Kasumi-1 (cell line): ENCODE results near the gene SLC25A42.
"Not testable (repeated sequence)": the region's sequence is repeated elsewhere in the genome, so short reads cannot be mapped to it uniquely, and the experiment has no call there.

Source experiments
- DNase-seq, 2 experiments: peaks; one replicate each; lab custom pipeline; 2025; lab: John Stamatoyannopoulos, UW

Gene SLC25A42

DNA sequence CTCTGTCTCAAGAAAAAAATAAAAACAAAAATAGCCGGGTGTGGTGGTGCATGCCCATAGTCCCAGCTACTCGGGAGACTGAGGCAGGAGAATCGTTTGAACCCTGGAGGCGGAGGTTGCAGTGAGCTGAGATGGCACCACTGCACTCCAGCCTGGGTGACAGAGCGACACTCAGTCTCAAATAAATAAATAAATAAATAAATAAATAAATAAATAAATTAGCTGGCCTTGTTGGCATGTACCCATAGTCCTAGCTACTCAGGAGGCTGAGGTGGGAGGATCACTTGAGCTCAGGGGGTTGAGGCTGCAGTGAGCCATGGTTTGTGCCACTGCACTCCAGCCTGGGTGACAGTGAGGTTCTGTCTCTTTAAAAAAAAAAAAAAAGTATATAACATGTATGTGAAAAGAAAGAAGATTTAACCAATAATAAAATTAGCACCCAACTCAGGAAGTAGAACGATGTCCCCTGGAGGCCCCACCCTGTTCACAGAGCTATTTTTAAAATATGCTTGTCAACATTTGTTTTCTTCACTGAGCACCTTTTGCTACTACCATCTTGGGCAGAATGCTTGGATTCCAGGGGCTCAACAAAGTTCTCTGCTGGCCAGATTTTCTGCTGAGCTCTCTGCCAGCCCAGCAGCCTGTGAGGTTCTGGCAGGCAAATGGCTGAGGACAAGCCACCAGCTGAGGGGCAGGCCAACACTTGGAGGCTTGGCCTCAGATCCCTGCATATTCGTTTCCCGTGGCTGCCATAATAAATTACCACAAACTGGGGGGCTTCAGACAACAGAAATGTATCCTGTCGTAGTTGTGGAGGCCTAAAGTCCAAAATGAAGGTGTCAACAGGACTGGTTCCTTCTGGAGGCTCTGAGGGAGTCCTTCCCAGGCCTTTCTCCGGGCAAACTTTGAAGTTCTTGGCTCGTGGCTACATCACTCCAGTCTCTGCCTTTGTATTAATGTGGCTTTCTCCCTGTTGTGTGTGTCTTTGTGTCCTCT lies 5.2 kb downstream of the SLC25A42 start:
- DNase-seq, result no peak

GRCh38 chr19:19071897-19072296 lies 8.1 kb downstream of the SLC25A42 start:
- no peak for DNase-seq

DNA sequence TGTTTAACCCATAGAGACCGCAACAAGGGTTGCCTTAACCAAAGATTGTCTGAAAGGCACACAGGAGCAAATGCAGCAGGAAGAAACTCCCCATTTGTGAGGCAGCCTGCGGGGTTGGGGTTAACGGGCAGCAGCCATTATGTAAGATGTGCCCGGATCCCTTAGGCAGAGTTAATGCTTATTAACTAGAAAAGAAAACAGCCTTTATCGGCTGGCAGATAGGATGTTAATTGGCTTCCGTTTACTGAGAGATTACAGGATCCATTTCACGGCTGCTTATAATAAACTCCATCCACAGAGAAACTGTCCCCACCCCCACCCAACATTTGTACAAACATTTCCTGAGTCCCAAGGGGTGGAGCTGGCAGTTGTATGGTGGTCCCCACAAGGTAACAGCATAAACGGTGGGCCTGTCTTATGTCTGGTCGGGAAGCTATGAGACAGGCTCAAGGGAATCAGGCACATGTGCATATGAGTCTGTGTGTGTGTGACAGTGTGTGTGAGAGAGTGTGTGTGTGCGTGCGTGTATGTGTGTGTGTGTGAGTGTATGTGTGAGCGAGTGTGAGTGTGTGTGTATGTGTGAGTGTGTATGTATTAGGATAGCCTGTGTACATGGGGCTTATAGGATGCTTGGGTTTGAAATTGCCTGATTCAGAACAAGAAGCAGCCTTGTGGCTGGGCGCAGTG lies 10.5 kb downstream of the SLC25A42 start:
- DNase-seq, result no peak

DNA sequence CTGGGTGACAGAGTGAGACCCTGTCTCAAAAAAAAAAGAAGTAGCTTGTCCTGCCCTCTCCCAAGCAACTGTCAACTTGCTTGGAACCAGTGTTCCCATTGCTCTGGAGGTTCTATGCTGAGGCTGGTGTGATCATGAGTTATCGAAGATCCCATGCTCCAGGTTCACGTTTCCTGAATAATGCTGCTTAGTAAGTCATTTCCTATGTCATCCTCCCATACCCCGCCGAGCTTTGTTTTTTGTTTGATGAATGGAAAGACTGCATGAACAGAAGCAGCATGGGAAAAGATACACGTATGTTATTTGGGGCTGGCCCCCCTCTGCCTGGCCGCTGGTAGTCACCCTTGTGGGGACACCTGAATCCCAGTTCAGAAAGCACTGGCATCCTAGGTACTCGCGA lies 11.3 kb downstream of the SLC25A42 start:
- no peak for DNase-seq

- DNase-seq, result no peak
These were observed 12.7 kb downstream of the SLC25A42 start for GRCh38 chr19:19076476-19076875.

GRCh38 chr19:19077103-19077502 lies 13.3 kb downstream of the SLC25A42 start:
- no peak for DNase-seq

DNA sequence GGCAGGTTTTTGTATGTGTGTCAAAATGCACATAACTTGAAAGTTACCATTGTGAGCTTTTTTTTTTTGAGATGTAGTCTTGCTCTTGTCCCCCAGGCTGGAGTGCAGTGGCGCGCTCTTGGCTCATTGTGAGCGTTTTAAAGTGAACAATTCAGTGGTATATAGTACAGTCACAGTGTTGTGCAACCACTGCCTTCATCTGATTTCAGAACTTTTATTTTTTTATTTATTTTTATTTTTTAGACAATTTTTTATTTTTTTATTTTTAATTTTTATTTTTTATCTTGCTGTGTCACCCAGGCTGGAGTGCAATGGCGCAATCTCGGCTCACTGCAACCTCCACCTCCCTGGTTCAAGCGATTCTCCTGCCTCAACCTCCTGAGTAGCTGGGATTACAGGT lies 15.0 kb downstream of the SLC25A42 start:
- DNase-seq, result no peak

DNA sequence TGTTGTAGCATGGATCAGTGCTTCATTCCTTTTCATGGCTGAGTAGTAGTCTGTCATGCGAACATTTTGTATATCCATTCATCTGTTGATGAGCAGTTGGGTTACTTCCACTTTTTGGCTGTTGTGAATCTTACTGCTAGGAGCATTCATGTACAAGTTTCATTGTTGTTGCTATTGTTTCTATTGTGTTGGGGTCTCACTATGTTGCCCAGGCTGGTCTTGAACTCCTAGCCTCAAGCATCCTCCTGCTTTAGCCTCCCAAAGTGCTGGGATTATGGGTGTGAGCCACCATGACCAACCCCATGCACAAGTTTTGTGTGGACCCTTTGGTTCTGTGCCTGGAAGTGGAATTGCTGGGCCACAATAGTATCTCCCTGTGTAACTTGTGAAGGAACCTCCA lies 15.8 kb downstream of the SLC25A42 start:
- DNase-seq, result no peak

GRCh38 chr19:19081642-19082151 lies 17.9 kb downstream of the SLC25A42 start:
- no peak for DNase-seq

DNA sequence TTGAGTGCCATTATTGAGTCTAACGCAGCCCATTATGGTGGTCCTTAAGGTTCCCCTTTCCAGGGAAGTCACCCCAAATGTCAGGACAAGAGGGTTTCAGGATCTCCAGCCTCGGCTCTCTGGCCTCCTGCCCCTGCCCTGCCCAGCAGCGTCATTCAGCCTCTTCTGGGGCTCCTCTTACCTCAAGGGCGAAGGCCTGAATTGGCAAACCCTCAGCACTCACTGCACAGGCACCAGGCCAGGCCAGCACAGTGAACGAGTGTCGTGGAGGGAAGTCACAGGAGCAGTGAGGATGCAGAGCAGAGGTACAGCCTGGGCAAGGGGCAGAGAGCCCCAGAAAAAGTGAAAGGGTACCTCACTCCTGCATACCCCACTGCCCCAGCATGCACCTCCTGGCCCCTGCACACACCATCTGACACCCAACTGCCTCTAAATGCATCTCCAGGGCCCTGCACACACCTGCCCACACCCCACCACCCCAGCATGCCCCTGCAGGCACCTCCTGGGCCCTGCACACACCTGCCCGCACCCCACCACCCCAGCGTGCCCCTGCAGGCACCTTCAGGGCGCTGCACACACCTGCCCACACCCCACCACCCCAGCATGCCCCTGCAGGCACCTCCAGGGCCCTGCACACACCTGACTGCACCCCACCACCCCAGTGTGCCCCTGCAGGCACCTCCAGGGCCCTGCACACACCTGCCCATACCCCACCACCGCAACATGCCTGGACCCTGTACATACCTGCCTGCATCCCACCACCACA lies 19.8 kb downstream of the SLC25A42 start:
- DNase-seq, result no peak

DNA sequence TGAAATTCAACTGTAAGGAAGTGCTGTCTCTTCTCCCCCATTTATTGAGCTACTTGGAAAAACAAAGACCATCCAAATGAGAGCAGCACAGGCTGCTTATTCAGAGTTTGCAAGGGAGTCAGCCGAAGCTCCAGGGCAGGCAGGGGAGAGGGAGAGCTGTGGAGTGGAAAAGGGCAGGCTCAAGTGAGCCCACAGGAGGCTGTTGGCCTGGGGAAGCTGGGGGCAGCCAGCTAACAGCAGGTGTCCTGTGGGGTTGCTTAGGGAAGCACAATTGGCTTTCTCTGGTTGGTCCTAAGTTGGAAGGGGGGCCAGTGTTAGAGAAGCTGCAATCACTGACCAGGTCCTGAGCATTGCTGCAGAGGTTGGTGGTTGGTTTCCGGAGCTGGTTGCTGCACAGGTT lies 23.9 kb downstream of the SLC25A42 start:
- DNase-seq, result no peak

DNA sequence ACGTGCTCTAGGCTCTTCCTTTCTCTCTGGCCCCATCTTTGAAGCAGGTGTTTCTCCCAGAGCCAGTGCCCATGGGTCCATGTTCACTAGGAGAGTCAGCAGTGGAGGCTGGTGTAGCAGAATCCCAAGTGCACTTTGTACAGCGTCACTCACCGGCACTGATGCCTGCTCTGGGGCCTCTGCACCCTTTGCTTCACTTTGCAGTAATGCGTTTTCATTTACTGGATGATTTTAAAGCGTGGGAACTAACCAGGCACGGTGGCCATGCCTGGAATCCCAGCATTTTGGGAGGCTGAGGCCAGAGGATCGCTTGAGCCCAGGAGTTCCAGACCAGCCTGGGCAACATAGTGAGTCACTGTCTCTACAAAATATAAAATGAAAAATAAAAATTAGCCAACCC lies 30.7 kb downstream of the SLC25A42 start:
- no peak for DNase-seq

- no peak for DNase-seq
These were observed 31.9 kb downstream of the SLC25A42 start for GRCh38 chr19:19095691-19096090.

- no peak for DNase-seq
These were observed 33.1 kb downstream of the SLC25A42 start for GRCh38 chr19:19096641-19097627.

DNA sequence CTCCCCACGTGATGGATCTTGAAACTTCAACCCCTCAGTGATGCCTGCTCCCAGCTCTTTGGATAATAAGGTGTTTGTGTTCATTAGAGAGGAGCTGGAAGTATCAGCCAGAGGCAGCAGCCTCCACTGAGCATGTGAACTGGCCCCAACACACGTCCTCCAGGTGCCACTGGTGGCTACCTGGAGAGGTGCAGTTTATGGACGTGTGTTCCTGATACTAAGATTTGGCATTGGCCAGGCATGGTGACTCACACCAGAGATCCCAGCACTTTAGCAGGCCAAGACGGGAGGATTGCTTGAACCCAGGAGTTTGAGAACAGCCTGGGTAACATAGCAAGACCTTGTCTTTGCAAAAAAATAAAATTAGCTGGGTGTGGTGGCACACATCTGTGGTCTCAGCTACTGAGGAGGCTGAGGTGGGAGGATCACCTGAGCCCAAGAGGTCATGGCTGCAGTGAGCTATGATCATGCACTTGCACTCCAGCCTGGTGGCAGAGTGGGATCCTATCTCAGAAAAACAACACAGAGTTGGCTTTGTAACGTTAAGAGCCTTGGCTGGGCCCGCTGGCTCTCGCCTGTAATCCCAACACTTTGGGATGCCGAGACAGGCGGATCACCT lies 34.4 kb downstream of the SLC25A42 start:
- no peak for DNase-seq

DNA sequence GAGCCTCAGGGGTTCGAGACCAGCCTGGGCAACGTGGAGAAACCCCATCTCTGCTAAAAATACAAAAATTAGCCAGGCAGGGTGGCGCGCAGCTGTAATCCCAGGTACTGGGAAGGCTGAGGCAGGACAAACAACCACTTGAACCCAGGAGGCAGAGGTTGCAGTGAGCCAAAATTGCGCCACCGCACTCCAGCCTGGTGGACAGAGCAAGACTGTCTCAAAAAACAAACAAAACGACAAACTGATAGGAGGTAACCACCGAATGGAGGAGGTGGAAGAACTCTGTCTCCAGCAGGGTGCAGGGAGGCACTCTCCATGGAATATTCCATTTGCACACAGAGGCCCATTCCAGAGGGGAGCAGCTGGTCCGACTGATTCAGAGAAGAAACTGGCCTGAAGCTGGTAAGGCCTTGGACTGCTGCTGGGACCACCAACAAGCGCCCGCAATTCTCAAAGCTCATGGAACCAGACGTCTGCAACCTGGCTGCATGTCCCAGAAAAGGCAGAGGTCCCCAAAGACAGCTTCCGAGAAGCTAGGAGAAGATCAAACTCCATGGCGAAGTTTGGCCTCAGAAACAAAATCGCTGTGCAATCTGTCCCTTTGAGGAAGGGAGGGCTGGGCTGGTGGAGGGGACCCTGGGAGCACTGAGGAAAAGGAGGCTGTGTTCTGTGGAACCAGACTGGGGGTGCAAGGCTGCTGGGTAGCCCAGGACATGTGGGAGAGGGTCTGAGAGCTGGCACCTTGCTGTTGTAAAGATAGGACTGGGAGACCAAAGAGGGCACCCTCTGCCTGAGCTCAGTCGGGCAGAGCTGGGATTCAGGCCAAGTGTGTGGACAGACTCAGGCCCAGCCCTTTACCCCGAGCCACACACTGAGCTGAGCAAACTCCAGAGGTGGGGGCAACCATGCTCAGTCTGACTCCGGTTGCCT lies 35.2 kb downstream of the SLC25A42 start:
- DNase-seq, result no peak

GRCh38 chr19:19101540-19101939 lies 37.7 kb downstream of the SLC25A42 start:
- no peak for DNase-seq

DNA sequence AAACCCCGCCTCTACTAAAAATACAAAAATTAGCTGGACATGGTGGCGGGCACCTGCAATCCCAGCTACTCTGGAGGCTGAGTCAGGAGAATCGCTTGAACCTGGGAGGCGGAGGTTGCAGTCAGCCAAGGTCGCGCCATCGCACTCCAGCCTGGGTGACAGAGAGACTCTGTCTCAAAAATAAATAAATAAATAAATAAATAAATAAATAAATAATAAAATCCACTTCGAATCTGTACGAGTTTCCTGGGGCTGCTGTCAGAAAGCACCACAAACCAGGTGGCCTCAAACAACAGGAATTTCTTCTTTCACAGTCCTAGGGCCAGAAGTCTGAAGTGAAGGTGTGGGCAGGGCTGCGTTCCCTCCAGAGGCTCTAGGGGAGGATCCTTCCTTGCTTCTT lies 38.8 kb downstream of the SLC25A42 start:
- DNase-seq, result not testable (repeated sequence)

GRCh38 chr19:19103167-19103566 lies 39.4 kb downstream of the SLC25A42 start:
- DNase-seq, result no peak
